ENCODE data around the gene HERC5.
A peak's percentile ranks its signal among the peaks of the same experiment; 100 is the strongest.
"Not testable (repeated sequence)": the region's sequence is repeated elsewhere in the genome, so short reads cannot be mapped to it uniquely, and the experiment has no call there.

Gene HERC5

GRCh38 chr4:88456670-88457306 is at the start of gene HERC5:
Gene HERC5, plus strand, starts transcription at chr4:88457119. Its CDS starts 151 bp downstream, at chr4:88457270.
- DNase-seq = peak; percentile 66 to 78

DNA sequence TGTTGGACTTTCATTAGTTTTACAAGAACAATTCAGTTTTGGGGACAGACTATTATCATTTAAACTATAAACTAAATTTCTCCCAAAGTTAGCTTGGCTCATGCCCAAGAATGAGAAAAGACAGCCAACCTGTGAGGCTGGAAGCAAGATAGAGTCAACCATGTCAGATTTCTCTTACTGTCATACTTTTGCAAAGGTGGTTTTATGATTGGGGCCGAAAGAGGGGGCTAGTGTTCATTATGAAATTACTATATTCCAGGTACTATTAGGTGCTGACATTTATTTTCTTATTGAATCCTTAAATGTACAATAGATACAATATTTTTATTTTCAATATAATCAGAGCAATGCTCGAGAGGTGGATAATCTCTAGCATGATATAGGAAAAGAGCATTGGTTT is 47.7 kb upstream of the HERC5 start:
- no peak for DNase-seq

- no peak for DNase-seq
Measured at GRCh38 chr4:88409789-88410188, 47.1 kb upstream of the HERC5 start.

- DNase-seq = no peak
Measured at GRCh38 chr4:88411491-88412096, 45.3 kb upstream of the HERC5 start.

DNA sequence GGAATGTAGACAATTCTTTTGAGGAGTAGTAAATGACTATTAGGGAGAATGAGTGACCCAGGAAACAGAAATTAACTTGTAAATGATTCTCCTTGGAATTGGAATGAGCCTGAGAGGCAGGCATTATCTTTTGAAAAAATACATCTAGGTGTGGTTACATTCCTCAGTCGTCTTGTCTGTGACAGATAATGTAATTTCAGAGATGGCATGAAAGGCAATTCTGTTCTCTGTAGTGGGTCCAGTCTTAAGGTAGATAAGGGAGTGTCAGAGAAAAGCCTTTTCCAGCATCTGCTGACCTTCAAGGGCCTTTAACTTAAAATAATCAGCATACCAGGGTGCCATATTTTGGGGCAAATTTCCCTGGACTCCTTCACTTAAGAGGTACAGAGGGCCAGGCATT is 43.1 kb upstream of the HERC5 start:
- DNase-seq = no peak

- no peak for DNase-seq
Measured at GRCh38 chr4:88414755-88415154, 42.2 kb upstream of the HERC5 start.

GRCh38 chr4:88415982-88416381 is 40.9 kb upstream of the HERC5 start:
- no peak for DNase-seq

DNA sequence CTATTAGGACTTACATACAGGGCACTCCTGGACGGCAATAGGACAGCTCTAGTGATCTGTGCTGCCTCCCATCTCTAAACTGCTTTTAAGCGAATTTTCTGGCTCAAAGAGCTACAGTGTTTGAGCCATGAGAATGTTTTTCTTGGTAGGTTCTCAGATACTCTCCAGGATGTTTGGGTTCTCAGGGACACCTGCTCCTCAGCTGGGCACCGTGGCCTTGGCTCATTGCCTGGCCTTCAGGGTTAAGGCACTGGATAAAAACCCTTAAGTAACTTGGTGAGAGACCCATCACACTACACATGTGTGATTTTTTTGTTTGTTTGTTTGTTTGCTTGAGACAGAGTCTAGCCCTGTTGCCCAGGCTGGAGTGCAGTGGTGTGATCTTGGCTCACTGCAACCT is 38.5 kb upstream of the HERC5 start:
- no peak for DNase-seq

GRCh38 chr4:88419874-88420273 is 37.0 kb upstream of the HERC5 start:
- no peak for DNase-seq

- DNase-seq = no peak
Measured at GRCh38 chr4:88420844-88421243, 36.1 kb upstream of the HERC5 start.

DNA sequence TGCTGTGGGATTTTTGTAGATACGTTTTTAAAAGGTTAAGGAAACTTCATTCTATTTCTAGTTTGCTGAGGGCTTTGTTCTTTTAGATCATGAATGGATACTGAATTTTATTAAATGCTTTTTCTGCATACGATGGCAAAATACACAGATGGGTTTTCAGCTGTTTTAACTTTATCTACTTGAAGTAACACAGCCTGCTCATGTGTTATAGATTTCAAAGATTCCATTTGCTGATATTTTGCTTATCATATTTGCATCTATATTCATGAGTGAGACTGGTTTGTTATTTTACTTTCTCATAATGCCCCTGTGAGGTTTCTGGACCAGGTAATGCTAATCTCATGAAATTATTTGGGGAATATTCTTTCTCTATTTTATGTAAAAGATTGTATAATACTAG is 34.5 kb upstream of the HERC5 start:
- DNase-seq = no peak

GRCh38 chr4:88429401-88429800 is 27.5 kb upstream of the HERC5 start:
- DNase-seq = no peak

GRCh38 chr4:88435987-88436693 is 20.8 kb upstream of the HERC5 start:
- no peak for DNase-seq

GRCh38 chr4:88437873-88438272 is 19.0 kb upstream of the HERC5 start:
- DNase-seq = not testable (repeated sequence)

DNA sequence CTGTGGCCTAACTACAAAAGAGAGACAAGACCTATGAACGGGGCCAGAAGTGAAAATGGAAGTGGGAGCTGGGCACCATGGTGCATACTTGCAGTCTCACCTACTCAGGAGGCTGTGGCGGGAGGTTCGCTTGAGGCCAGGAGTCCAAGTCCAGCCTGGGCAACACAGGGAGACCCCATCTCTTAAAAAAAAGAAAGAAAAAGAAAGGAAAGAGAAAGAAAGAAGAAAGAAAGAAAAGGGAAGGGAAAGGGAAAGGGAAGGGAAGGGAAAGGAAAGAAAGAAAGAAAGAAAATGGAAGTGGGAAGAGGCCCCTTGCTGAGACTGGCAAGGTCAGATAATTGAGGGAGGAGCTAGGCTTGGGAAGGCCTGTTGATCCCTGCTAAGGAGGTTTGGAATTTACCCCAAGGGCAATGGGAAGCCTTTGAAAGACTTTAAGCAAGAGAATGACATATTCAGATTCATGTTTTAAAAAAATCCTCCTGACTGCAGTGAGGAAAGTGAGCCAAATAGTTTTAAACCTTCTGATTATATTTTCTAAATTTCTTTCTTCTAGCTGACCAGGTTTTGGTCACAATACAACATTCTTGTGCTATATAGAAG is 17.7 kb upstream of the HERC5 start:
- no peak for DNase-seq

DNA sequence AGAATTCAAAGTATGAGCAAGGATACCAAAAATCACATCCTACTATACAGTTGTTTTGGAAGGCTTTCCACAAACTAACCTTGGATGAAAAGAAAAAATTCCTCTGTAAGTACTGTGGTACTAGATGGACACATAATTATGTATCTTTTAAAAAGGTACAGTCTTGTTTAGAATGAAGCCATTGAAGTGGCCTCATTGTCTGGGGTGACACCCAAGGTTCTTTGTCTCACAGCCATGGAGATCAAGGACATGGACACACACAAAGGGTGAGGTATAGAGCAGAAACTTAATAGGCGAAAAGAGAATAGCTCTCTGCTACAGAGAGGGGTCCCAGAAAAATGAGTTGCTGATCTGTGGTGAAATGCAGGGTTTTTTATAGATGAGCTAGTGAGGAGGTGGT is 16.8 kb upstream of the HERC5 start:
- no peak for DNase-seq

- DNase-seq = no peak
Measured at GRCh38 chr4:88441696-88442095, 15.2 kb upstream of the HERC5 start.

GRCh38 chr4:88442689-88443191 is 14.2 kb upstream of the HERC5 start:
- no peak for DNase-seq

GRCh38 chr4:88443486-88443885 is 13.4 kb upstream of the HERC5 start:
- no peak for DNase-seq

DNA sequence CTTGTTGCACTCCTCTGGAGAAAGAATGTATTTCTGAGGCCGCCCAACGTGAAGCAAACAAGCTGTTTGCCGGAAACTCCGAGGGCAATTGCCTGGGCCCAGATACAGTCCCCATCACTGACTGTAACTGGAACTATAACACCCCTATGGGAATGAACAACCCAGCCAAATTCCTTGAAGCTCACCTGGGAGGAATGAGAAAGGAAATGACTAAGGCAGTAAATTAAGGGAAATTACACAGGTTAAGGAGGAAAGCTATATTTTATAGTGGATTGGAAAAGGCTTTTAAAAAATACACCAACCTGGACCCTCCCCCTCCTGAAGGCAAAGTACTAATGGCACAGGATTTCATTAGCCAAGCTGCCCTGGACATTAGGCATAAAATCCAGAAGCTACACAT is 11.7 kb upstream of the HERC5 start:
- no peak for DNase-seq

DNA sequence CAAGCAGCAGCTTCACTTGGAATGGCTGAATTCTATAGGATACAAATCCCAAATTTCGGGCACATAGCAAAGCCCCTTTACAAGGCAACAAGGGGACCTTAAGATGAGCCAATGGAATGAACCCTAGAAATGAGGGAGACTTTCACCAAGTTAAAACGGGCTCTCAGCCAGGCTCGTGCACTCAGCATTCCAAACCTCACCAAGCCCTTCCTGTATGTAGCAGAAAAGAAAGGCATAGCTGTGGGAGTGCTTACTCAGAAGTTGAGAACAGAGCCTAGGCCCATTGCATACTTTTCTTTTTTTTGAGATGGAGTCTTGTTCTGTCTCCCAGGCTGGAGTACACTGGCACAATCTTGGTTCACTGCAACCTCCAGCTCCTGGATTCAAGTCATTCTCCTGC is 10.8 kb upstream of the HERC5 start:
- no peak for DNase-seq

DNA sequence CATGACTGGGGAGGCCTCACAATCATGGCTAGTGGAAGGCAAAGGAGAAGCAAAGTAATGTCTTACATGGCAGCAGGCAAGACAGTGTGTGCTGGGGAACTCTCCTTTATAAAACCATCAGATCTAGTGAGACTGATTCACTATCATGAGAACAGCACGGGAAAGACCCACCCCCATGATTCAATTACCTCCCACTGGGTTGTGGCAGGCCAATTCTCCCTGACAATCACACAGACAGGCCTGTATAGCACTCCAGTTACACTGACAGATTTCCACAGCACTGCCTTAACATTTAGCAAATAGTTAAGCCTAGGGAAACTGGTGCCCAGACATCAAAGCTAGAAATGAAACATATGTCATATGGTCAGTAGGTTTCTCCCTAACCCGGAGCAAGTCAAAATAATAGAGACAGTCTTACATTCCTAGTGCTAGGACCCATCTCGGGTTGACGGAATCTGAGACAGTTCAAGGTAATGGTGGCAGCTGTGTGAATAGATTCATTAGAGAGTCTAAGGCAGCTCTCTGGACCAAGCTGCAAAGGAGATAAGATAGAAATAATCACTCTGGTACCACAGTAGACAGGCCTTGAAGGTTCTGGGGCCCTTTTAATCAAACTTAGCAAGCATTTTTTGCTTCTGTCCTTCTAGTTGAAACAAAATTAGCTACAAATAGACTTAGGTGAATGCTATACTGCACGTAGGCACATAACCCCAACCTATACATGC is 9.4 kb upstream of the HERC5 start:
- no peak for DNase-seq

DNA sequence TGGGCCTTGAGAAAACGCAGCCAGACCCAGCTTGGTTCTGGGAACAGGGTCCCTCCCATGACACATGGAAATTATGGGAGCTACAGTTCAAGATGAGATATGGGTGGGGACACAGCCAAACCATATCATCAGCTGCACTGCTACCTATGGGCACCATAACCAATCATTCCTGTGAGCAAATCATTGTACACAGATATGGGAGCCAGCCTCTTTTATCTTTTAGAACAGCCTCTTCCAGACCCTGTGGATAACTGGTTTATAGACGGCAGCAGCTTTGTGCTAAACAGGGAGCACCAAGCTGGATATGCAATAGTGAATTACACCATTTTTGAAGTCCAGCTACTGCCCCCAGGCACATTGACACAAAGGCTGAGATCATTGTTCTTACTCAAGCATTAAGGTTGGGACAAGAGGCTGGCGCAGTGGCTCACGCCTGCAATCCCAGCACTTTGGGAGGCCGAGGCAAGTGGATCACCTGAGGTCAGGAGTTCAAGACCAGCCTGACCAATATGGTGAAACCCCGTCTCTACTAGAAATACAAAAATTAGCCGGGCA is 8.6 kb upstream of the HERC5 start:
- not testable (repeated sequence) for DNase-seq

All from NCI-H2081 (cell line).